ENCODE measurements around the gene ZBTB11.
"Not testable (repeated sequence)": the region's sequence is repeated elsewhere in the genome, so short reads cannot be mapped to it uniquely, and the experiment has no call there.

ZBTB11 gene

GRCh38 chr3:101676765-101677435 is at the start of gene ZBTB11:
ZBTB11 (minus strand) TSS chr3:101677132; CDS start chr3:101676914, 218 bp downstream.
- peaks cover 54% of the 10 kb centered on the region for H3K4me1 Mint-ChIP-seq (ENCODE audit: low read depth)
- no peaks in the 10 kb centered on the region for H3K27me3 Mint-ChIP-seq
- H3K9me3 Mint-ChIP-seq (ENCODE audit: low read depth) = no peaks in the 10 kb centered on the region
- H3K4me3 Mint-ChIP-seq = peak within 1 kb of the TSS; percentile 97
- peaks cover 2% of the 10 kb centered on the region for H3K36me3 Mint-ChIP-seq
- peak within 1 kb of the TSS; percentile 96 for H3K27ac Mint-ChIP-seq

- peaks cover 36% of the 10 kb centered on the region for H3K4me1 Mint-ChIP-seq (ENCODE audit: low read depth)
- no peaks in the 10 kb centered on the region for H3K27me3 Mint-ChIP-seq
- peak overlapping the region; percentile 97 for H3K4me3 Mint-ChIP-seq
Measured at GRCh38 chr3:101725890-101726275, 49.0 kb upstream of the ZBTB11 start.

GRCh38 chr3:101725194-101725889 is 48.4 kb upstream of the ZBTB11 start:
- Mint-ChIP-seq H3K9me3 (ENCODE audit: low read depth) (no peaks in the 10 kb centered on the region), H3K4me3 (peak overlapping the region; percentile 97), H3K36me3 (peaks cover 6% of the 10 kb centered on the region), H3K27me3 (no peaks in the 10 kb centered on the region), H3K4me1 (ENCODE audit: low read depth) (peaks cover 40% of the 10 kb centered on the region), H3K27ac (peak overlapping the region; percentile 97)

More at GRCh38 chr3:101725890-101726275, 49.0 kb upstream of the ZBTB11 start:
- Mint-ChIP-seq H3K36me3 (peaks cover 6% of the 10 kb centered on the region), H3K9me3 (ENCODE audit: low read depth) (no peaks in the 10 kb centered on the region), H3K27ac (peak overlapping the region; percentile 46)

- Mint-ChIP-seq H3K4me3 (peak within 1 kb of the TSS; percentile 97), H3K9me3 (ENCODE audit: low read depth) (no peaks in the 10 kb centered on the region), H3K27ac (peak within 1 kb of the TSS; percentile 97), H3K36me3 (peaks cover 6% of the 10 kb centered on the region), H3K4me1 (ENCODE audit: low read depth) (peaks cover 45% of the 10 kb centered on the region), H3K27me3 (no peaks in the 10 kb centered on the region)
Measured at GRCh38 chr3:101724329-101725193, 47.6 kb upstream of the ZBTB11 start, which contains the start of gene CEP97. CEP97 (plus strand) TSS chr3:101724614; CDS start chr3:101724677, 63 bp downstream.

- H3K27me3 Mint-ChIP-seq = no peaks in the 10 kb centered on the region
- peaks cover 42% of the 10 kb centered on the region for H3K4me1 Mint-ChIP-seq (ENCODE audit: low read depth)
- H3K36me3 Mint-ChIP-seq = peaks cover under 1% of the 10 kb centered on the region
- peak overlapping the region; percentile 3 for H3K4me3 Mint-ChIP-seq
- H3K9me3 Mint-ChIP-seq (ENCODE audit: low read depth) = no peaks in the 10 kb centered on the region
- peak overlapping the region; percentile 90 for H3K27ac Mint-ChIP-seq
Measured at GRCh38 chr3:101722394-101723173, 45.7 kb upstream of the ZBTB11 start.

GRCh38 chr3:101720851-101721840 is 44.2 kb upstream of the ZBTB11 start:
- Mint-ChIP-seq H3K9me3 (ENCODE audit: low read depth) (no peaks in the 10 kb centered on the region), H3K27me3 (no peaks in the 10 kb centered on the region), H3K27ac (peak overlapping the region; percentile 90), H3K4me3 (peak overlapping the region; percentile 55), H3K4me1 (ENCODE audit: low read depth) (peaks cover 40% of the 10 kb centered on the region), H3K36me3 (no peaks in the 10 kb centered on the region)

DNA sequence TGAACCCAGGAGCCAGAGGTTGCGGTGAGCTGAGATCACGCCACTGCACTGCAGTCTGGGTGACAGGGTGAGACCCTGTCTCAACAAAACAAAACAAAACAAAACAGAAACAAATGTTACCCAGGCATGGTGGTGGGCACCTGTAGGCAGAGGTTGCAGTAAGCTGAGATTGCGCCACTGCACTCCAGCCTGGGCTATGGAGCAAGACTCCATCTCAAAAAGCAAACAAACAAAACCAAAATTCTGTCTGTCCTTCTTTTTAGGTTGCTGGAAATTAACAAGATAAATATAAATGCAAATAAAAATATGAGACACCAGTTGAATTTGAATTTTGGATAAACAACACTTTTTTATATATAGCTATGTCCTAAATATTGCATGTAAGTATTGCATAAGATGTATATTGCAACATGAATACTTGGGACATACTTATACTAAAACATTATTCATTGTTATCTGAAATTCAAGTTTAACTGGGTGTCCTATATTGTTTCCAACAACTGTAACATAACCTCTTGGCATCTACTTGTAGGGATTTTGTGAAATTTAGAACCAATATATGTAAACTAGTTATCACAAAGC is 42.8 kb upstream of the ZBTB11 start:
- peak overlapping the region; percentile 16 for H3K27ac Mint-ChIP-seq
- H3K27me3 Mint-ChIP-seq = no peaks in the 10 kb centered on the region
- no peak overlapping the region for H3K4me3 Mint-ChIP-seq

DNA sequence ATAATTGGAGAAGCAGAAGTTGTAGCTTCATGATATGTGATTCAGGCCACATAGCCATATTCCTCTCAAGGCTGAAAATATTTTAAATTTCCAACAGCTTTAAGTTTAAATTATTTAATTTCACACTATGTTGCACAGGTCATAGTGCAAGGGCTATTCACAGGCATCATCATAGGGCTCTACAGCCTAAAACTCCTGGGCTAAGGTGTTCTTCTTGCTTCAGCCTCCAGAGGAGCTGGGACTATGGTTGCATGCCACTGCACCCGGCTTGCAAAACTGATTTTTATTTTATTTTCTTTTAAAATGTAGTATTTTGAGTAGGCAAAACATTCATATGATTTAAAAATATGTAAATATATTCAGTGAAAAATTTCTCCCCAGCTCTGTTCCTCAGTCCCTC is 41.5 kb upstream of the ZBTB11 start:
- H3K27ac Mint-ChIP-seq = no peak overlapping the region
- H3K36me3 Mint-ChIP-seq = no peaks in the 10 kb centered on the region
- no peaks in the 10 kb centered on the region for H3K27me3 Mint-ChIP-seq
- no peaks in the 10 kb centered on the region for H3K9me3 Mint-ChIP-seq (ENCODE audit: low read depth)
- no peak overlapping the region for H3K4me3 Mint-ChIP-seq
- peaks cover 27% of the 10 kb centered on the region for H3K4me1 Mint-ChIP-seq (ENCODE audit: low read depth)

More for the DNA sequence above, 42.8 kb upstream of the ZBTB11 start:
- H3K4me1 Mint-ChIP-seq (ENCODE audit: low read depth) = peaks cover 34% of the 10 kb centered on the region
- no peaks in the 10 kb centered on the region for H3K9me3 Mint-ChIP-seq (ENCODE audit: low read depth)
- no peaks in the 10 kb centered on the region for H3K36me3 Mint-ChIP-seq

DNA sequence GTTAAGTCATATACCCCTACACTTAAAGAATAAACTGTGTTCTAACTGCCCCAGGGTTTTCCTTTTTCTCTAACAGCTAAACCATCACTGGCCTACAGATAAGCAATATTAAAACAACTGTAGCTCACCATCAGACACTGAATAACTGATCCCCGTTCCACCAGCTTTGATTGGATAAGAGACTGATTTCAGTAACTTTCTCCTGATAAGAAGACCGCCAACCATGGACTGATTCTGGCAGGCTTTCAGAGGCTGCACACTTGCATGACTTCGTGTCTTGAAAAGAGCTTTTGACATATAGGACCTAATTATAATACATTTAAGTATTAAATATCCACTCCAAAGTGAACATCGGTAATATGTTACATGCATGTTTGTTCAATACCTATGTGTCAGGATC is 32.2 kb upstream of the ZBTB11 start:
- Mint-ChIP-seq H3K27ac (no peak overlapping the region), H3K36me3 (no peaks in the 10 kb centered on the region), H3K27me3 (no peaks in the 10 kb centered on the region), H3K4me1 (ENCODE audit: low read depth) (no peaks in the 10 kb centered on the region), H3K4me3 (no peak overlapping the region), H3K9me3 (ENCODE audit: low read depth) (no peaks in the 10 kb centered on the region)

- H3K9me3 Mint-ChIP-seq (ENCODE audit: low read depth); H3K4me1 Mint-ChIP-seq (ENCODE audit: low read depth); H3K27me3 Mint-ChIP-seq; H3K27ac Mint-ChIP-seq; H3K4me3 Mint-ChIP-seq; H3K36me3 Mint-ChIP-seq: not testable (repeated sequence)
Measured at GRCh38 chr3:101704639-101705038, 27.7 kb upstream of the ZBTB11 start.

- H3K27me3 Mint-ChIP-seq = no peaks in the 10 kb centered on the region
- H3K27ac Mint-ChIP-seq = no peak overlapping the region
- H3K4me3 Mint-ChIP-seq = no peak overlapping the region
- peaks cover 2% of the 10 kb centered on the region for H3K36me3 Mint-ChIP-seq
- H3K9me3 Mint-ChIP-seq (ENCODE audit: low read depth) = no peaks in the 10 kb centered on the region
- no peaks in the 10 kb centered on the region for H3K4me1 Mint-ChIP-seq (ENCODE audit: low read depth)
Measured at GRCh38 chr3:101703169-101703568, 26.2 kb upstream of the ZBTB11 start.

GRCh38 chr3:101702726-101703125 is 25.8 kb upstream of the ZBTB11 start:
- H3K4me3 Mint-ChIP-seq = no peak overlapping the region
- H3K36me3 Mint-ChIP-seq = peaks cover 2% of the 10 kb centered on the region
- no peak overlapping the region for H3K27ac Mint-ChIP-seq
- H3K9me3 Mint-ChIP-seq (ENCODE audit: low read depth) = no peaks in the 10 kb centered on the region
- no peaks in the 10 kb centered on the region for H3K4me1 Mint-ChIP-seq (ENCODE audit: low read depth)
- H3K27me3 Mint-ChIP-seq = no peaks in the 10 kb centered on the region

All from activated naive CD8-positive, alpha-beta T cell (primary cell).